Tongue (tissue), 2 donors: ENCODE measurements around the gene AREL1. TPM values are rescaled to one million over a fixed set of nuclear protein-coding genes. Genes with fewer than 3 reads are reported as not detected.

Experiments
- DNase-seq: peaks from one replicate; pipeline ENCODE4 v3.0.0-alpha.2; 2015
- total RNA-seq: library from RNA; depleted of rRNA; stranded (reverse); fragments of >200 nt; gene quantifications from one replicate; pipeline ENCODE4 v1.2.3, GENCODE V29; 2014

AREL1 gene
- total RNA-seq, 1 donor from 2014 or later, result 17.1 TPM

- no peak for DNase-seq
These were observed 14.4 kb downstream of the AREL1 start for GRCh38 chr14:74698465-74698864.

GRCh38 chr14:74697976-74698375, 14.9 kb downstream of the AREL1 start:
- DNase-seq, result no peak

GRCh38 chr14:74697543-74697942, 15.3 kb downstream of the AREL1 start:
- DNase-seq, result no peak

- no peak for DNase-seq
These were observed 15.9 kb downstream of the AREL1 start for GRCh38 chr14:74697011-74697410.

- DNase-seq, result no peak
These were observed 17.5 kb downstream of the AREL1 start for GRCh38 chr14:74695406-74695805.

GRCh38 chr14:74693191-74693590, 19.7 kb downstream of the AREL1 start:
- no peak for DNase-seq

GRCh38 chr14:74691456-74691855, 21.4 kb downstream of the AREL1 start:
- DNase-seq, result no peak

- no peak for DNase-seq
These were observed 26.8 kb downstream of the AREL1 start for GRCh38 chr14:74685921-74686678.

- DNase-seq, result no peak
These were observed 27.8 kb downstream of the AREL1 start for GRCh38 chr14:74685056-74685455.

GRCh38 chr14:74684434-74684833, 28.4 kb downstream of the AREL1 start:
- DNase-seq, result no peak

GRCh38 chr14:74683406-74683805, 29.5 kb downstream of the AREL1 start:
- no peak for DNase-seq

GRCh38 chr14:74682169-74682952, 30.5 kb downstream of the AREL1 start:
- no peak for DNase-seq

GRCh38 chr14:74675219-74675618, 37.7 kb downstream of the AREL1 start:
- no peak for DNase-seq

- DNase-seq, result no peak
These were observed 39.1 kb downstream of the AREL1 start for GRCh38 chr14:74673768-74674167.

GRCh38 chr14:74671789-74672188, 41.1 kb downstream of the AREL1 start:
- DNase-seq, result no peak

GRCh38 chr14:74670726-74671411, 42.0 kb downstream of the AREL1 start:
- no peak for DNase-seq

- DNase-seq, result no peak
These were observed 43.0 kb downstream of the AREL1 start for GRCh38 chr14:74669846-74670245.

- no peak for DNase-seq
These were observed 43.6 kb downstream of the AREL1 start for GRCh38 chr14:74669256-74669655.

GRCh38 chr14:74667758-74668157, 45.1 kb downstream of the AREL1 start:
- DNase-seq, result no peak

- DNase-seq, result no peak
These were observed 48.2 kb downstream of the AREL1 start for GRCh38 chr14:74664717-74665116.

- no peak for DNase-seq
These were observed 49.0 kb downstream of the AREL1 start for GRCh38 chr14:74663884-74664283.

GRCh38 chr14:74661726-74662450, 51.0 kb downstream of the AREL1 start:
- DNase-seq, result no peak
